ENCODE results near the gene RBBP8. TPM values are rescaled to one million over a fixed set of nuclear protein-coding genes. Genes with fewer than 3 reads are reported as not detected.

The RBBP8 gene
- polyA plus RNA-seq, 1 donor from 2014 or later, result 19.5 TPM

DNA sequence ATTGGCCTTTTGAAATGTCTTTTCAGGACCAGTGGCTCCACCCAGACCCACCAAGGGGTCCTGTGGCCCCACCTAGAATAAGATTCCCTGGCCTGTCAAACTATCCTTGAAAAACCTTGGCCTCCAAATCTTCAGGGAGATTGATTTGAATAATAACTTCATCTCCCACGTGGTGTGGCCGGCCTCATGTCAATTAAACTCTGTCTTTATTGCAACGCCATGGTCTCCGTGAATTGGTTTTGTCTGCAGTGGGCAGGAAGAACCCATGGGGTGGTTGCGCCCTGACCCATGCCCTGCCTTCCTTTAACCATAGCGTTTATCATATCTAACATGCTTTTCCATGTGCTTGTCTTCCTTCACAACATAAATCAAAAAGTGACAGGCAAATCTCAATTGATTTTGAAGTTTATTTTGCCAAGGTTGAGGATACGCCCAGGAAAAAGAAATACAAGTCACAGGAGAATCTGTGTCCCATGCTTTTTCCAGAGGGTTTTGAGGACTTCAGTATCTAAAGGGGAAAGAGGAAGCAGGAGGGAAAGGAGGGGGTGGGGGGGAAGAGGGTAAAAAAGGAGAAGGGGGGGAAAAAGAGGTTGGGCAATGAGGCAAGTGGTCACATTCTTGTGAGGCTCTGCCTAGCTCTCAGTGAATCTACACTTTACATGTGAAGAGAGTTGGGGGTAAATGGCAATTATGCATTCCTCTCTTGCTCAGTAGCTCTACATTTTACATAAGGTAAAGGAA lies 135.6 kb downstream of the RBBP8 start:
- Histone ChIP-seq H3K79me2 (replicated peaks; ENCODE audit: insufficient read depth, low read length) (no peaks in the 10 kb centered on the region), H3K9me2 (ENCODE audit: insufficient read depth, low read length) (no peaks in the 10 kb centered on the region), H3K36me3 (ENCODE audit: insufficient read depth, low read length) (no peaks in the 10 kb centered on the region), H3K4me3 (ENCODE audit: low read length) (no peak overlapping the region), H3K27me3 (ENCODE audit: insufficient read depth, low read depth, low read length) (no peaks in the 10 kb centered on the region), H4K20me1 (ENCODE audit: insufficient read depth) (no peaks in the 10 kb centered on the region), H3F3A (ENCODE audit: insufficient read depth, low read length, poor library complexity, severe bottlenecking) (no peaks in the 10 kb centered on the region), H3K27ac (ENCODE audit: low read length) (no peak overlapping the region), H3K9ac (ENCODE audit: low read length) (no peak overlapping the region), H3K9me3 (ENCODE audit: low read length) (no peaks in the 10 kb centered on the region), H3K4me2 (ENCODE audit: low read length) (no peak overlapping the region), H2AFZ (ENCODE audit: low read depth, low read length) (no peak overlapping the region)
- TF ChIP-seq, protein P1, sequence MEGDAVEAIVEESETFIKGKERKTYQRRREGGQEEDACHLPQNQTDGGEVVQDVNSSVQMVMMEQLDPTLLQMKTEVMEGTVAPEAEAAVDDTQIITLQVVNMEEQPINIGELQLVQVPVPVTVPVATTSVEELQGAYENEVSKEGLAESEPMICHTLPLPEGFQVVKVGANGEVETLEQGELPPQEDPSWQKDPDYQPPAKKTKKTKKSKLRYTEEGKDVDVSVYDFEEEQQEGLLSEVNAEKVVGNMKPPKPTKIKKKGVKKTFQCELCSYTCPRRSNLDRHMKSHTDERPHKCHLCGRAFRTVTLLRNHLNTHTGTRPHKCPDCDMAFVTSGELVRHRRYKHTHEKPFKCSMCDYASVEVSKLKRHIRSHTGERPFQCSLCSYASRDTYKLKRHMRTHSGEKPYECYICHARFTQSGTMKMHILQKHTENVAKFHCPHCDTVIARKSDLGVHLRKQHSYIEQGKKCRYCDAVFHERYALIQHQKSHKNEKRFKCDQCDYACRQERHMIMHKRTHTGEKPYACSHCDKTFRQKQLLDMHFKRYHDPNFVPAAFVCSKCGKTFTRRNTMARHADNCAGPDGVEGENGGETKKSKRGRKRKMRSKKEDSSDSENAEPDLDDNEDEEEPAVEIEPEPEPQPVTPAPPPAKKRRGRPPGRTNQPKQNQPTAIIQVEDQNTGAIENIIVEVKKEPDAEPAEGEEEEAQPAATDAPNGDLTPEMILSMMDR (IDR thresholded peaks at IDR 0.05; ENCODE audit: poor library complexity, severe bottlenecking), result no peak
- TF ChIP-seq SMC3 (conservative IDR thresholded peaks at IDR 0.05; ENCODE audit: poor library complexity) (no peak), MXI1 (conservative IDR thresholded peaks at IDR 0.05; ENCODE audit: poor library complexity, severe bottlenecking) (no peak), RAD21 (conservative IDR thresholded peaks at IDR 0.05) (no peak), TAF1 (IDR thresholded peaks at IDR 0.05; ENCODE audit: low read depth) (no peak), EZH2 (IDR thresholded peaks at IDR 0.05; ENCODE audit: borderline replicate concordance, insufficient read depth, low read length, poor library complexity, severe bottlenecking) (no peak), POLR2AphosphoS5 (IDR thresholded peaks at IDR 0.05) (no peak), EP300 (conservative IDR thresholded peaks at IDR 0.05; ENCODE audit: poor library complexity, severe bottlenecking) (no peak)
- TF ChIP-seq, protein P2, sequence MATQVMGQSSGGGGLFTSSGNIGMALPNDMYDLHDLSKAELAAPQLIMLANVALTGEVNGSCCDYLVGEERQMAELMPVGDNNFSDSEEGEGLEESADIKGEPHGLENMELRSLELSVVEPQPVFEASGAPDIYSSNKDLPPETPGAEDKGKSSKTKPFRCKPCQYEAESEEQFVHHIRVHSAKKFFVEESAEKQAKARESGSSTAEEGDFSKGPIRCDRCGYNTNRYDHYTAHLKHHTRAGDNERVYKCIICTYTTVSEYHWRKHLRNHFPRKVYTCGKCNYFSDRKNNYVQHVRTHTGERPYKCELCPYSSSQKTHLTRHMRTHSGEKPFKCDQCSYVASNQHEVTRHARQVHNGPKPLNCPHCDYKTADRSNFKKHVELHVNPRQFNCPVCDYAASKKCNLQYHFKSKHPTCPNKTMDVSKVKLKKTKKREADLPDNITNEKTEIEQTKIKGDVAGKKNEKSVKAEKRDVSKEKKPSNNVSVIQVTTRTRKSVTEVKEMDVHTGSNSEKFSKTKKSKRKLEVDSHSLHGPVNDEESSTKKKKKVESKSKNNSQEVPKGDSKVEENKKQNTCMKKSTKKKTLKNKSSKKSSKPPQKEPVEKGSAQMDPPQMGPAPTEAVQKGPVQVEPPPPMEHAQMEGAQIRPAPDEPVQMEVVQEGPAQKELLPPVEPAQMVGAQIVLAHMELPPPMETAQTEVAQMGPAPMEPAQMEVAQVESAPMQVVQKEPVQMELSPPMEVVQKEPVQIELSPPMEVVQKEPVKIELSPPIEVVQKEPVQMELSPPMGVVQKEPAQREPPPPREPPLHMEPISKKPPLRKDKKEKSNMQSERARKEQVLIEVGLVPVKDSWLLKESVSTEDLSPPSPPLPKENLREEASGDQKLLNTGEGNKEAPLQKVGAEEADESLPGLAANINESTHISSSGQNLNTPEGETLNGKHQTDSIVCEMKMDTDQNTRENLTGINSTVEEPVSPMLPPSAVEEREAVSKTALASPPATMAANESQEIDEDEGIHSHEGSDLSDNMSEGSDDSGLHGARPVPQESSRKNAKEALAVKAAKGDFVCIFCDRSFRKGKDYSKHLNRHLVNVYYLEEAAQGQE (IDR thresholded peaks at IDR 0.05; ENCODE audit: borderline replicate concordance), result no peak

DNA sequence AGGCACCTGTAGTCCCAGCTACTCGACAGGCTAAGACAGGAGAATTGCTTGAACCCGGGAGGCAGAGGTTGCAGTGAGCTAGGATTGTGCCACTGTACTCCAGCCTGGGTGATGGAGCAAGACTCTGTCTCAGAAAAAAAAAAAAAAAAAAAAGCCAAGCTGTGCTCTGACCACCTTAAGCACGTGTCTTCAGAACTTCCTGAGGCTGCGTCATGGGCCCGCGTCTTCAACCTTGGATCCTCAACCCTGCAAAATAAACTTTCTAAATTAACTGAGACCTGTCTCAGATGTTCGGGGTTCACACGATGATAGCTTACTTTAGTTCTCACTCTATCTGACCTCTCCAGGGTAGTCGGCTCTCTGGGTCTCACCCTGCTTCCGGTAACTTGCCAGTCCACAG lies 136.4 kb downstream of the RBBP8 start:
- Histone ChIP-seq H3K9me2 (ENCODE audit: insufficient read depth, low read length) (no peaks in the 10 kb centered on the region), H3K9me3 (ENCODE audit: low read length) (no peaks in the 10 kb centered on the region), H3F3A (ENCODE audit: insufficient read depth, low read length, poor library complexity, severe bottlenecking) (no peaks in the 10 kb centered on the region), H2AFZ (ENCODE audit: low read depth, low read length) (no peak overlapping the region), H3K4me2 (ENCODE audit: low read length) (no peak overlapping the region), H3K36me3 (ENCODE audit: insufficient read depth, low read length) (no peaks in the 10 kb centered on the region), H3K27me3 (ENCODE audit: insufficient read depth, low read depth, low read length) (no peaks in the 10 kb centered on the region), H3K79me2 (replicated peaks; ENCODE audit: insufficient read depth, low read length) (no peaks in the 10 kb centered on the region), H3K4me3 (ENCODE audit: low read length) (no peak overlapping the region), H3K9ac (ENCODE audit: low read length) (no peak overlapping the region), H3K27ac (ENCODE audit: low read length) (no peak overlapping the region), H4K20me1 (ENCODE audit: insufficient read depth) (no peaks in the 10 kb centered on the region)
- no peak for TF ChIP-seq EZH2 (IDR thresholded peaks at IDR 0.05; ENCODE audit: borderline replicate concordance, insufficient read depth, low read length, poor library complexity, severe bottlenecking)
- no peak for TF ChIP-seq SMC3 (conservative IDR thresholded peaks at IDR 0.05; ENCODE audit: poor library complexity)
- TF ChIP-seq, protein P1 (IDR thresholded peaks at IDR 0.05; ENCODE audit: poor library complexity, severe bottlenecking), result no peak
- TF ChIP-seq EP300 (conservative IDR thresholded peaks at IDR 0.05; ENCODE audit: poor library complexity, severe bottlenecking), result no peak
- no peak for TF ChIP-seq TAF1 (IDR thresholded peaks at IDR 0.05; ENCODE audit: low read depth)
- TF ChIP-seq, protein P2 (IDR thresholded peaks at IDR 0.05; ENCODE audit: borderline replicate concordance), result no peak
- no peak for TF ChIP-seq RAD21 (conservative IDR thresholded peaks at IDR 0.05)
- no peak for TF ChIP-seq MXI1 (conservative IDR thresholded peaks at IDR 0.05; ENCODE audit: poor library complexity, severe bottlenecking)
- no peak for TF ChIP-seq POLR2AphosphoS5 (IDR thresholded peaks at IDR 0.05)
